DMS 273 treated with DMSO at 0.1 percent for 48 hours (cell line): ENCODE results near the gene ORAI3.
A peak's percentile ranks its signal among the peaks of the same experiment; 100 is the strongest.

Experiments
- DNase-seq: peaks from one replicate; lab custom pipeline; 2025; lab: John Stamatoyannopoulos, UW

ORAI3 gene

GRCh38 chr16:30947859-30948666 lies 805 bp upstream of the ORAI3 start:
- peak; percentile 96 for DNase-seq

- peak; percentile 5 for DNase-seq
Measured at GRCh38 chr16:30949650-30950515, 1.0 kb downstream of the ORAI3 start.

GRCh38 chr16:30950516-30951065 lies 1.7 kb downstream of the ORAI3 start:
- DNase-seq: no peak

- DNase-seq: no peak
Measured at GRCh38 chr16:30951193-30951592, 2.3 kb downstream of the ORAI3 start.

GRCh38 chr16:30951750-30952149 lies 2.9 kb downstream of the ORAI3 start:
- no peak for DNase-seq

- DNase-seq: no peak
Measured at GRCh38 chr16:30953111-30953510, 4.2 kb downstream of the ORAI3 start.

GRCh38 chr16:30953511-30954124 lies 4.8 kb downstream of the ORAI3 start:
- peak; percentile 71 for DNase-seq

- DNase-seq: no peak
Measured at GRCh38 chr16:30954993-30955392, 6.1 kb downstream of the ORAI3 start.

GRCh38 chr16:30956601-30957455 lies 8.0 kb downstream of the ORAI3 start:
- DNase-seq: no peak

GRCh38 chr16:30957456-30958174 lies 8.7 kb downstream of the ORAI3 start, which contains the start of gene SETD1A:
Gene SETD1A (plus strand): TSS chr16:30957754. CDS start chr16:30958732, 978 bp downstream.
- DNase-seq: peak; percentile 88

GRCh38 chr16:30958175-30959079 lies 9.6 kb downstream of the ORAI3 start:
- no peak for DNase-seq

- DNase-seq: no peak
Measured at GRCh38 chr16:30961384-30961783, 12.5 kb downstream of the ORAI3 start.

- DNase-seq: no peak
Measured at GRCh38 chr16:30963925-30964511, 15.2 kb downstream of the ORAI3 start.

GRCh38 chr16:30964574-30965226 lies 15.8 kb downstream of the ORAI3 start:
- DNase-seq: no peak

- no peak for DNase-seq
Measured at GRCh38 chr16:30965436-30965835, 16.6 kb downstream of the ORAI3 start.

GRCh38 chr16:30966033-30966619 lies 17.3 kb downstream of the ORAI3 start:
- DNase-seq: no peak

- no peak for DNase-seq
Measured at GRCh38 chr16:30967795-30968194, 18.9 kb downstream of the ORAI3 start.

- no peak for DNase-seq
Measured at GRCh38 chr16:30969246-30969842, 20.5 kb downstream of the ORAI3 start.
